NCI-H1436 (cell line): ENCODE data around the gene CDH2.

Source experiments
- DNase-seq: peaks from one replicate; lab custom pipeline; 2025; lab: John Stamatoyannopoulos, UW

The CDH2 gene

GRCh38 chr18:28176948-28177827 is at the start of gene CDH2:
Gene CDH2, minus strand, starts transcription at chr18:28177130. Its CDS starts 108 bp downstream, at chr18:28177022.
- DNase-seq = peak; percentile 84

GRCh38 chr18:28212060-28212459 is 35.1 kb upstream of the CDH2 start:
- DNase-seq = no peak

- DNase-seq = no peak
Observed at GRCh38 chr18:28208712-28209265, 31.9 kb upstream of the CDH2 start.

GRCh38 chr18:28208268-28208667 is 31.3 kb upstream of the CDH2 start:
- no peak for DNase-seq

- DNase-seq = no peak
Observed at GRCh38 chr18:28204154-28204553, 27.2 kb upstream of the CDH2 start.

GRCh38 chr18:28201056-28201455 is 24.1 kb upstream of the CDH2 start:
- DNase-seq = no peak

GRCh38 chr18:28198620-28199019 is 21.7 kb upstream of the CDH2 start:
- no peak for DNase-seq

- no peak for DNase-seq
Observed at GRCh38 chr18:28193177-28193778, 16.3 kb upstream of the CDH2 start.

GRCh38 chr18:28189400-28190239 is 12.7 kb upstream of the CDH2 start:
- no peak for DNase-seq

- no peak for DNase-seq
Observed at GRCh38 chr18:28185121-28185520, 8.2 kb upstream of the CDH2 start.

GRCh38 chr18:28183418-28184078 is 6.6 kb upstream of the CDH2 start:
- DNase-seq = no peak

GRCh38 chr18:28181616-28182015 is 4.7 kb upstream of the CDH2 start:
- DNase-seq = no peak

- DNase-seq = no peak
Observed at GRCh38 chr18:28178720-28179119, 1.8 kb upstream of the CDH2 start.

GRCh38 chr18:28177828-28178635 is 1.1 kb upstream of the CDH2 start:
- peak; percentile 61 for DNase-seq

GRCh38 chr18:28176698-28176947 is 307 bp downstream of the CDH2 start:
- DNase-seq = no peak

- no peak for DNase-seq
Observed at GRCh38 chr18:28175930-28176697, 816 bp downstream of the CDH2 start.

- no peak for DNase-seq
Observed at GRCh38 chr18:28175150-28175929, 1.6 kb downstream of the CDH2 start.

- no peak for DNase-seq
Observed at GRCh38 chr18:28174181-28174905, 2.6 kb downstream of the CDH2 start.

GRCh38 chr18:28171837-28172236 is 5.1 kb downstream of the CDH2 start:
- DNase-seq = no peak
